Mesenteric fat pad (tissue), 1 donor: ENCODE data around the gene CUL5. TPM values are rescaled to one million over a fixed set of nuclear protein-coding genes. Genes with fewer than 3 reads are reported as not detected.

ENCODE experiments used
- total RNA-seq: library from RNA; stranded (reverse); fragmentation: NEBNext Ultra II Directional; extraction: Animal tissue kit (Norgen Biotek cat#: 25700); gene quantifications from one replicate; pipeline ENCODE4 v1.2.1, GENCODE V29; 2021
- donor health status: DM: yes; HTN: yes; CAD: no.

CUL5 gene
- total RNA-seq, 1 donor from 2014 or later, result 33.3 TPM

Other genes with a start within 250 kb of the CUL5 start
- 3.2 TPM for gene SLC35F2, start 150.1 kb upstream of the CUL5 start, total RNA-seq
- 4.0 TPM for gene RAB39A, start 80.5 kb upstream of the CUL5 start, total RNA-seq
- gene ACAT1, start 112.7 kb downstream of the CUL5 start, total RNA-seq, result 95.9 TPM
- gene NPAT, start 213.7 kb downstream of the CUL5 start, total RNA-seq, result 12.1 TPM
- gene ATM, start 214.2 kb downstream of the CUL5 start, total RNA-seq, result 54.5 TPM